K562 (cell line): ENCODE data around the gene CDKN1C. TPM values are rescaled to one million over a fixed set of nuclear protein-coding genes. Genes with fewer than 3 reads are reported as not detected.
A peak's percentile ranks its signal among the peaks of the same experiment; 100 is the strongest.

ENCODE experiments used
- EGR1 ChIP-seq: fragments of 450-650 bp; conservative IDR thresholded peaks from 2 replicates; pipeline ENCODE4 v1.6.1; 2017; ENCODE audit warnings: mild to moderate bottlenecking
- ESRRB ChIP-seq: fragments of 250-450 bp; sonication (Bioruptor Pico); IDR thresholded peaks from 2 replicates; pipeline ENCODE4 v1.5.0; 2020; ENCODE audit warnings: mild to moderate bottlenecking, moderate library complexity, borderline replicate concordance
- HMBOX1 ChIP-seq: sonication (generic); IDR thresholded peaks from 2 replicates; pipeline ENCODE4 v1.6.1; 2016
- NFE2 ChIP-seq: IDR thresholded peaks from 2 replicates; pipeline ENCODE4 v1.6.1; 2014; ENCODE audit warnings: antibody characterized with exemption, low read depth
- PYGO2 ChIP-seq: fragments of 450-650 bp; IDR thresholded peaks from 2 replicates; pipeline ENCODE4 v1.6.1; 2016; ENCODE audit warnings: mild to moderate bottlenecking, missing genetic modification characterization, moderate library complexity, missing compliant biosample characterization
- RUNX1 ChIP-seq: sonication (generic); IDR thresholded peaks from 2 replicates; pipeline ENCODE4 v1.6.1; 2016; ENCODE audit warnings: antibody characterized with exemption, low read depth
- SRSF3 ChIP-seq: fragments of 200-400 bp; formaldehyde crosslinking; IDR thresholded peaks from 2 replicates; pipeline ENCODE4 v1.6.1; 2016; ENCODE audit warnings: mild to moderate bottlenecking, low read length, moderate library complexity; ENCODE audit not compliant: insufficient read depth
- THAP7 ChIP-seq: fragments of 250-450 bp; sonication (Bioruptor Pico); IDR thresholded peaks from 2 replicates; pipeline ENCODE4 v1.5.0; 2021
- THRAP3 ChIP-seq: fragments of 450-650 bp; IDR thresholded peaks from 2 replicates; pipeline ENCODE4 v1.6.1; 2016; ENCODE audit warnings: mild to moderate bottlenecking, inconsistent platforms, borderline replicate concordance
- ZBTB34 ChIP-seq: fragments of 250-450 bp; sonication (Bioruptor Pico); IDR thresholded peaks from 2 replicates; pipeline ENCODE4 v1.8.0; 2021; ENCODE audit warnings: mild to moderate bottlenecking, moderate library complexity
- ZNF280A ChIP-seq: fragments of 450-650 bp; IDR thresholded peaks from 2 replicates; pipeline ENCODE4 v1.6.1; 2018; ENCODE audit warnings: mild to moderate bottlenecking, low read depth; ENCODE audit not compliant: partially characterized antibody
- ZNF282 ChIP-seq: sonication (generic); formaldehyde crosslinking; IDR thresholded peaks from 2 replicates; pipeline ENCODE4 v1.8.1; 2023; ENCODE audit warnings: missing genetic modification reagents
- ZNF316 ChIP-seq: fragments of 450-650 bp; IDR thresholded peaks from 2 replicates; pipeline ENCODE4 v1.6.1; 2016
- ZNF318 ChIP-seq, 2 experiments: fragments of 450-650 bp; IDR thresholded peaks; 2 replicates each; pipeline ENCODE4 v1.6.1; 2016; ENCODE audit warnings: mild to moderate bottlenecking in 2 of 2, borderline replicate concordance in 1 of 2, low read depth in 1 of 2, moderate library complexity in 1 of 2
- ZNF717 ChIP-seq: fragments of 250-450 bp; sonication (Bioruptor Pico); IDR thresholded peaks from 2 replicates; pipeline ENCODE4 v1.5.0; 2021
- ZSCAN32 ChIP-seq: fragments of 450-650 bp; formaldehyde crosslinking; IDR thresholded peaks from 2 replicates; pipeline ENCODE4 v1.4.0; 2020; ENCODE audit warnings: mild to moderate bottlenecking, moderate library complexity
- ZZZ3 ChIP-seq: fragments of 450-650 bp; IDR thresholded peaks from 2 replicates; pipeline ENCODE4 v1.6.1; 2016; ENCODE audit warnings: antibody characterized with exemption, mild to moderate bottlenecking, moderate library complexity
- polyA plus RNA-seq, 8 experiments: library from polyadenylated mRNA; depleted of rRNA in 4 of 8; stranded (reverse) in 5 of 8; unstranded in 3 of 8; fragments of >200 nt; fragmentation: Nextera tagmentation in 2 of 8; fragmentation: Illumina TruSeq in 1 of 8; extraction: Ambion mirVana in 2 of 8; extraction: Trizol in 1 of 8; gene quantifications; 2 replicates each; pipeline versions ENCODE4 v1.2.1 to v1.2.3, GENCODE V29; 2011 to 2014; ENCODE audit warnings: inconsistent platforms in 1 of 8, missing spikeins in 1 of 8
- total RNA-seq, 7 experiments: library from RNA; depleted of rRNA in 6 of 7; stranded (reverse); fragments of >200 nt in 6 of 7; fragmentation: Illumina TruSeq in 2 of 7; extraction: Trizol in 2 of 7; gene quantifications; 2 replicates each; pipeline versions ENCODE4 v1.2.1 to v1.2.3, GENCODE V29; 2011 to 2021; ENCODE audit warnings: low replicate concordance in 1 of 7

The CDKN1C gene
- total and polyA plus RNA-seq, 9 of the 15 experiments (the other 6 are each of a cell fraction or from before 2014, with no cell fraction given), result 2.8 to 21.1 (median 9.3) TPM

- TF ChIP-seq ZNF318 (IDR thresholded peaks at IDR 0.05; ENCODE audit: borderline replicate concordance in 1 of 2, low read depth in 1 of 2) (no peak), ZNF316 (peak; percentile 83), ZNF280A (no peak), ZBTB34 (CRISPR knock-in tag) (no peak), THRAP3 (no peak), HMBOX1 (no peak), ESRRB (CRISPR knock-in tag) (no peak), ZSCAN32 (no peak), SRSF3 (no peak), ZNF717 (no peak), THAP7 (CRISPR knock-in tag) (no peak), PYGO2 (no peak), NFE2 (peak; percentile 18; the same call in 1 of the 2 replicates), EGR1 (no peak), ZNF282 (CRISPR knock-in tag) (no peak), ZZZ3 (no peak), RUNX1 (no peak)
Measured at GRCh38 chr11:2867142-2867541, 18.4 kb downstream of the CDKN1C start (continued).
